GM19193 (cell line): ENCODE data around the gene TEPSIN.

ENCODE experiments used
- POLR2A ChIP-seq: IDR thresholded peaks from 4 replicates; pipeline ENCODE4 v1.6.1; 2011; ENCODE audit not compliant: insufficient read depth, insufficient read length; ENCODE audit errors: extremely low read depth

The TEPSIN gene

GRCh38 chr17:81187120-81187519, 51.7 kb downstream of the TEPSIN start:
- no peak for TF ChIP-seq POLR2A

DNA sequence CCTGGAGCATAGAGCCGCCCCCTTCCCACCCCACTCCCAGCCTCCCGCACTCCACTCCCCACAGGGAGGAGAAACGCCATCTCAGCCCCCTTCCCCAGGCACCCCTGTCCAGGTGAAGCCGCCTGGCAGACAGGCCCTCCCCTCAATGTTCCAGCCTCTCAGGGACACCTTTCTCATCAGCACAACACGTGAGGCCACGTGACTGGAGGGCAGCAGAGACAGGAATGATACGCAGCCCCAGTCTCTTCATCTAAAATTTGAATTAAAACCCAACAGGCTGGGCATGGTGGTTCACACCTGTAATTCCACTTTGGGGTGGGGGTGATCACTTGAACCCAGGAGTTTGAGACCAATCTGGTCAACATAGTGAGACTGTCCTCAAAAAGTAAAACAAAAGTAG, 52.7 kb downstream of the TEPSIN start:
- TF ChIP-seq POLR2A: no peak

- no peak for TF ChIP-seq POLR2A
These were observed 54.3 kb downstream of the TEPSIN start for GRCh38 chr17:81184555-81184954.

- TF ChIP-seq POLR2A: no peak
These were observed 55.0 kb downstream of the TEPSIN start for GRCh38 chr17:81183807-81184206.

- TF ChIP-seq POLR2A: no peak
These were observed 55.5 kb downstream of the TEPSIN start for GRCh38 chr17:81183316-81183715.

DNA sequence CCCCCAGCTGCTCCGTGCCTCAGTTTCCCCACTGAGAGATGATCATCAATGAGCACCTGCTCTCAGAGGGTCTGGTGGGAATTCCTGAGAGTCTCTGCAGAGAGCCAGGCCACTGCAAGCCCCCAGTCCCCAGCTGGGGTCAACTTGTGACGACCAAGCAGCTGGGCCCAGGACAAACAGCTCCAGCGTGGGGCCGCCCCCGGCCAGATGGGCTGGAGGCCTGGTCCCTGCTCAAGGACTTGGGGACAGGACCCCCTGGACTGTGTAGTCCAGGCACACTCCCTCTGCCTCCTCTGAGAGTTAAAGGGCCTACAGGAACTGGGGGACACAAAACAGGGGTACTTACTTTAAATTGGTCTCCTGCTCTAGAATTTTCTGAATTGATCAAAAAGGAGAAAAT, 56.3 kb downstream of the TEPSIN start:
- no peak for TF ChIP-seq POLR2A

GRCh38 chr17:81181811-81182185, 57.1 kb downstream of the TEPSIN start:
- no peak for TF ChIP-seq POLR2A

DNA sequence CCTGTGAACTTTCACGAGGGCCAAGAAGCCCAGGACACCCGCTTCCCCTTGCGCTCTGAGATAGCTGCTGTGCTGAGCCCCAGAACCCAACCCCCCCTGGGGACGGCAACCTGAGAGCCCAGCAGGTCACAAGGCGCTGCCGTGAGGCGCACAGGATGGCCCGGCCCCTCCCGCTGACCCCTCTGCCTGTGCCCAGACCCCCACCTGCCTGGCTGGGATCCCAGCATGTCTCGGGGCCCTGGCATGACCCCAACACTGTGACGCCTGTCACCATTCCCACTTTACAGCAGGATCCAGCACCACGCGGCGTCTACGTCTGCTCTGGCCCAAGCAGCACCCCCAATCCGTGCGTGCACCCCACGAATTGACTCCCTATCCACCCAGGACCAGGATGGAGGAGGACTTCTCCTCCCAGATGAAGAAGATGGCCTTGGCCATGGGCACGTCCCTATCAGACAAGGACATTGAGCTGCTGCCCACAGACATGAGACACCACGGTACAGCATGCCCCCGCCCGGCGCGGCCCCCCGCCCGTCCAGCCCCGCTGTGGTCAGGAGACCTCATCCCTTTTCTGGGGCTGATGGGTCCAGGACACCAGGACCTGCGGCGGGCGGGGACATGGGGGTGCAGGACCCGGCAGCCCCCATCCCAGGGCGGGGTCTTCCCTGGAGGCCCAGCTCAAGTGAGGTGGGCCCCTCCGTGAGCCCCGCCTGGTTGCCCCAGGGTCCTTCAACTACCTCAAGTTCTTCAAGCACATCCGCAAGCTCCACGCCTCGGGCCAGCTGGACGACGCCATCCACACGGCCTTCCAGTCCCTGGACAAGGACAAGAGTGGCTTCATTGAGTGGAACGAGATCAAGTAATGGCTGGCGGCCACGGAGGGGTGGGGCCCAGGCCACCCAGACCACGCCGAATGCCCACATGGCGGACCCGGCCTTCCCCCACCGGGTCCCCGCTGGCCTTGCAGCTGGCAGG, 57.7 kb downstream of the TEPSIN start:
- TF ChIP-seq POLR2A: no peak

DNA sequence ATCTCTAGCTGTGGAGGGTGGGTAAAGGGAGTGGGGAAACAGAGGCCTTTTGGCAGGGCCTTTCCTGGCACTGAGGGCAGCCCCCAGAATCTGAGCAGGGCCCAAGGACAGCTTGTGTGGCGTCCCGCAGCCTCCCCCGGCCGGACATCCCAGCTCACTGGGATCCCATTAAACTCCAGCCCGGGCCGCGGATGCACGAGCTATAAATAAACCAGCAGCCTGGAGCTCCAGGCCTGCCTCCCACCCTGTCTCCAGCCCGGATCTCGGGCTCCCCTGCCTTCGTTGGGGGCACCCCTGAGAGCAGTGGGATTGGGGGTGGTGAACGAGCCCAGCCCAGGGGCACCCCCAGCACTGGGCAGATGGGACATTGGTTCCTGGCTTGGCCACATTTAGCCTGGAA, 59.0 kb downstream of the TEPSIN start:
- TF ChIP-seq POLR2A: no peak

GRCh38 chr17:81179220-81179619, 59.6 kb downstream of the TEPSIN start:
- no peak for TF ChIP-seq POLR2A
